Ishikawa (cell line): ENCODE measurements around the gene PLD1.

Experiments
- CEBPB ChIP-seq: IDR thresholded peaks from 2 replicates; pipeline ENCODE4 v1.6.1; 2012
- CREB1 ChIP-seq: IDR thresholded peaks from 2 replicates; pipeline ENCODE4 v1.6.1; 2012; ENCODE audit warnings: low read depth
- EGR1 ChIP-seq: IDR thresholded peaks from 2 replicates; pipeline ENCODE4 v1.6.1; 2012
- EP300 ChIP-seq: IDR thresholded peaks from 2 replicates; pipeline ENCODE4 v1.6.1; 2012; ENCODE audit warnings: borderline replicate concordance
- FOXM1 ChIP-seq: IDR thresholded peaks from 2 replicates; pipeline ENCODE4 v1.6.1; 2012; ENCODE audit warnings: low read depth, borderline replicate concordance
- NFIC ChIP-seq: IDR thresholded peaks from 2 replicates; pipeline ENCODE4 v1.6.1; 2012
- RAD21 ChIP-seq: IDR thresholded peaks from 2 replicates; pipeline ENCODE4 v1.6.1; 2012; ENCODE audit warnings: low read depth
- REST ChIP-seq: IDR thresholded peaks from 2 replicates; pipeline ENCODE4 v1.6.1; 2012; ENCODE audit warnings: low read depth, mild to moderate bottlenecking
- TAF1 ChIP-seq: IDR thresholded peaks from 2 replicates; pipeline ENCODE4 v1.6.1; 2012; ENCODE audit warnings: low read depth, mild to moderate bottlenecking
- TCF12 ChIP-seq: IDR thresholded peaks from 2 replicates; pipeline ENCODE4 v1.6.1; 2012; ENCODE audit warnings: low read depth
- TEAD4 ChIP-seq: IDR thresholded peaks from 2 replicates; pipeline ENCODE4 v1.6.1; 2012
- USF1 ChIP-seq: IDR thresholded peaks from 2 replicates; pipeline ENCODE4 v1.6.1; 2012
- YY1 ChIP-seq: IDR thresholded peaks from 2 replicates; pipeline ENCODE4 v1.6.1; 2012; ENCODE audit warnings: low read depth
- ZBTB7A ChIP-seq: IDR thresholded peaks from 2 replicates; pipeline ENCODE4 v1.6.1; 2012; ENCODE audit warnings: low read depth
- TF ChIP-seq, protein P1 (sequence below): IDR thresholded peaks from 2 replicates; pipeline ENCODE4 v1.6.1; 2012

Gene PLD1

DNA sequence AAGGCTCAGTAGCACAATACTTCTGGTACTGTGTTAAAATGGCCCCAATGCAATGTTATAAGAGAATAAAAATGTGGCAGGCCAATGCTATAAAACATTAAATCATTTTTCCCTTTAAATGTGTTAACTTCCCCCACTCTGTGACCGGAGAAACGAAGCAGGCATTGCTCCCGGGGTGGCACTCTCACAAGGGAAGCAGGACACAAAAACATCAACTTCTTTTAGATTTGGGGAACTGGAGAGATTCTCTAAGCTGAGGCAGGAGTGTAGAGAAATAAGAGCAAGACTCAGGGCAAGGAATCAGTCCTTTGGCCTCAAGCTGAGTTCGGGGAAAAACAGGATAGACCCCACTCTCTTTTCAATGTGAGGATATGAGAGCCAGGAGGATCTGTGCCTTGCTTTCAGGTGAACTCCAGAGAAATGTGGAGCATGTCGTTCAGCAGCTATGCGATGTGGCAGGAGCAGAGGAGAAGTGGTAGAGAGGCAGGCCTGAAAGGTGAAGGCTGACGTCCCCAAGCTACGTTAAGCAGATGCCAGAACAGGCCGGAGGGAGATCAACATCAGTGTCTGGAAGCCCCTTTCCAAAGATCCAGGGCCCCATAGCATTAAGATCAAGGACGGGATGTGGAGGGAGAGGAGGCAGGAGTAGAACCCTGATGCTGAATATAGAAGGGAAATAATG is 160.2 kb downstream of the PLD1 start:
- no peak for TF ChIP-seq FOXM1
- no peak for TF ChIP-seq TEAD4
- no peak for TF ChIP-seq EP300
- TF ChIP-seq TAF1: no peak
- TF ChIP-seq, protein P1, sequence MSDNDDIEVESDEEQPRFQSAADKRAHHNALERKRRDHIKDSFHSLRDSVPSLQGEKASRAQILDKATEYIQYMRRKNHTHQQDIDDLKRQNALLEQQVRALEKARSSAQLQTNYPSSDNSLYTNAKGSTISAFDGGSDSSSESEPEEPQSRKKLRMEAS: no peak
- TF ChIP-seq ZBTB7A: no peak
- TF ChIP-seq EGR1: no peak
- no peak for TF ChIP-seq TCF12
- TF ChIP-seq NFIC: no peak
- TF ChIP-seq USF1: no peak
- TF ChIP-seq YY1: no peak
- no peak for TF ChIP-seq REST
- no peak for TF ChIP-seq CREB1
- TF ChIP-seq RAD21: no peak
- no peak for TF ChIP-seq CEBPB

GRCh38 chr3:171649267-171649666 is 161.0 kb downstream of the PLD1 start:
- TF ChIP-seq CREB1: no peak
- TF ChIP-seq FOXM1: no peak
- TF ChIP-seq USF1: no peak
- TF ChIP-seq CEBPB: no peak
- no peak for TF ChIP-seq YY1
- TF ChIP-seq TEAD4: no peak
- TF ChIP-seq EP300: no peak
- no peak for TF ChIP-seq NFIC
- no peak for TF ChIP-seq EGR1
- TF ChIP-seq TCF12: no peak
- no peak for TF ChIP-seq RAD21
- TF ChIP-seq ZBTB7A: no peak
- TF ChIP-seq, protein P1: no peak
- no peak for TF ChIP-seq TAF1

DNA sequence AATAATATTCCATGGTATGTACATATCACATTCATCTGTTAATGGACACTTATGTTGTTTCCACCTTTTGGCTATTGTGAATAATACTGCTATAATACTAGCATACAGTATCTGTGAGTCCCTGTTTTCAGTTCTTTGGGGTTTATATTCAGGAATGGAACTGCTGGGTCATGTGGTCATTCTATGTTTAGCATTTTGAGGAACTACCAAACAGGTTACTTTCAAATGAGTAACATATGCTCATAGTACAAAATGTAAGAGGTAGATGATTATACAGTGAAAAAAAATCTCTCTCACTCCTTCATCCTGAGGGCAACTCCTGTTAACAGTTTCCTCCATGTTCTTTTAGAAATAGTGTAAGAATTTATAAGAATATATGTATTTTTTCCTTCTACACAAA is 162.2 kb downstream of the PLD1 start:
- no peak for TF ChIP-seq ZBTB7A
- no peak for TF ChIP-seq TCF12

GRCh38 chr3:171646357-171647133 is 163.7 kb downstream of the PLD1 start:
- TF ChIP-seq CREB1 (no peak), TEAD4 (no peak), RAD21 (peak; percentile 88), TCF12 (no peak), REST (no peak), EGR1 (no peak), YY1 (0 out of 2 replicates have a peak, but pooled peaks have one; percentile 27), EP300 (no peak), USF1 (no peak), NFIC (no peak), TAF1 (no peak)
- TF ChIP-seq, protein P1: no peak
